ENCODE data around the gene PKNOX2. TPM values are rescaled to one million over a fixed set of nuclear protein-coding genes. Genes with fewer than 3 reads are reported as not detected.

Gene PKNOX2
- total RNA-seq, 1 donor from 2014 or later: not detected

DNA sequence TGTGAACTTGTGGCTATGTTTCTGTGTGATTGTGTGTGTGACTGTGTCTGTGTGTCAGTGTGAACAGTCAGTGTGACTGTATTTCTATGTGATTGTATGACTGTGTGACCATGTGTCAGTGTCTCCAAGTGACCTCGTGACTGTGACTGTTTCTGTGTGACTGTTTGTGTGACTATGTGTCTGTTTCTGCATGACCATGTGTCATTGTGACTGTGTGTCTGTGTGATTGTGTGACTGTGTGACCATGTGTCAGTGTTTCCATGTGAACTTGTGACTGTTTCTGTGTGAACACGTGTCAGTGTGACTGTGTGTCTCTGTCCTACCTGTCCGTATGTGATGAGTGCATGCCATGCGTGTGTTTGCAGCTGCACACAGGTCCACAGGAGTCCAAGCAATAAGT, 8.8 kb upstream of the PKNOX2 start:
- DNase-seq: no peak

DNA sequence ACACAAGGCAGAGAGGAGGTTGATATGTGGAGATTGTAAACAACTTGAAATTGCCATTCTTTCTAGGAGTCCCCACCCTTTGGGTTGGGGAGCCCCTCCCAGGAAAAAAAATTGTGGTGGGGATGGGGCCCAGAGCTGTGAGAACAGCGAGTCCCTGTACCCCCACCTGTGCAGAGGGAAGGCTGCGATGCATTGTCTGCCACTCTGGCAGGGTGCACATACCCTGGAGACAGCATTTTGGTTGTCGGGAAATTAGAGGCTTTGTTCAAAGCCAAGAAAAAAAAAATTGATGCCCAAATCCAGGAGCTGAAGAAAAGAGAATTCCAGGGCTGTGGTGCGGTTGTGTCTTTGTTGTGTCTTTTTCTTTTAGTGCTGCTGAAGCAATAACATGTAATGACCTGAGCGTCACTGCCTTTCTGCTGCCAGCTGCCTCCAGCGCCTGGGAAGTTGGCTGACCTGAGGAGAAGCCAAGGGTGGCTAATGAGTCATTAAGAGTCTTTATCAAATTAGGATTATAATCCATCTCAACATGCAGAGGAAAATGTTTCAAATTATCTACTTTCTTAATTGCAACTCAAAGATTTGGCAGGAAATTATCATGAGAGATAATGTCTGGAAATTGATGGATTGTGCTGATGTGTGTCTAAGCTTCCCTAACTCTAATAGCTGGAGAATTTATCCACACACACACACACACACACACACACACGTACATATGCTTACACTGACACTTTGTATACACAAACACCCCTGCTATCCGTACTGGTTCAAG, 8.0 kb upstream of the PKNOX2 start:
- DNase-seq: no peak

DNA sequence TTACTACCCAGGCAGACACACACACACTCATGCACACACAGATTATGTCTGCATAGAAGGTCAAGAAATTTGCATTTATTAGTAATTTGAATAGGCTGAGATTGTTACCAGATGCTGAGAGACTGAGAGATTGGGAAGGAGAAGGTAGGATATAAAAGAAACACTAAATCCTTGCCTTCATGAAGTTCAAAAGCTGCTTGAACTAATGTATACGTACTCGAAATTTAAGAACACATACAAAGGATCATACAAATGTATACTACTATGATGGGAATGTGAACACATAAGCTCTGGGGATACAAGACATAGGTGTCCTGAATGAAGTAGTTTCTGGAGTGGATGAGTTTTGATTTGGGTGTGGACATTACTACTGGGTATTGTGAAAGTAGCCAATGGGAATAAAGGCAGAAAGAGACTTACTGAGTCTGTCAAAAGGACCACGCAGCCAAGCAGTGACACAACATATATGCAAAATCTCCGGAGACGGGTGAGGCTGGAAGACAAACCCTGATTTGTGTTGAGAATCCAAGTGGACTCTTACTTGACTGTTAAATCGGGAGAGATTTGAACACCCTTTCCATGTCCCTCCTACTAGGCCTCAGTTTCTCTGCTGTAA, 7.3 kb upstream of the PKNOX2 start:
- DNase-seq: no peak

DNA sequence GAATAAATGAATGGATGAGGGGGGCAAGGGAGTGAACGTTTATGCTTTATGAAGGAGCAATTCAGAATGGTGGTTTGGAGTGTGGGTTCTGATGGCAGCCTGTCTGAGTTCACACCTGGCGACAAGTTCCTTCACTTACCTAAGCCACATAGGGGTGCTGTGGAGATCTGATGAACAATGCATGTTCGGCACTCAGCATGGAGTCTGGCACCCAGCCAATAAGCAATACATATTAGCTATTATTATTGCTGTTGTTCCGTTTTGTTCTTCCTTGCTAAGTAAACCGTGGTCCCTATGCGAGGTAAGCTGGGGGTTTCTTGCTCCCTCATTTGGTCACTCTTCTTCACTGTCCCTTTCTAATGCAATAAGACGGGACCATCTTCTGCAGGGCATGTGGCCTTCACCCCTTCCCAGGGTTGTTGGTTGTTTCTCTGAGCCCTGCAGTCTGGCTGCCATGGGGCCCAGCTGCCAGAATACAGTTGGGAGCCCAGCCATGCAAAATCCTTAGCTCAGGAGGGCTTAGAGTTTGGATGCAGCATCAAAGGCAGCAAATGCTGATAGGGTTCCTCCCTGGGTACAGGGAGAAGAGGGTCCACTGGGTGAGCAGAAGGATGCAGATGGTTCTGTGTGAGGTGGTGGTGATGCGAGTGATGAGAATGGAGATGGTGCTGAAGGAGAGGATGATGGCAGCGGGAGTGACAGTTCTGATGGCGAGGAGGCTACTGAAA, 6.4 kb upstream of the PKNOX2 start:
- peak; percentile 24 for DNase-seq

DNA sequence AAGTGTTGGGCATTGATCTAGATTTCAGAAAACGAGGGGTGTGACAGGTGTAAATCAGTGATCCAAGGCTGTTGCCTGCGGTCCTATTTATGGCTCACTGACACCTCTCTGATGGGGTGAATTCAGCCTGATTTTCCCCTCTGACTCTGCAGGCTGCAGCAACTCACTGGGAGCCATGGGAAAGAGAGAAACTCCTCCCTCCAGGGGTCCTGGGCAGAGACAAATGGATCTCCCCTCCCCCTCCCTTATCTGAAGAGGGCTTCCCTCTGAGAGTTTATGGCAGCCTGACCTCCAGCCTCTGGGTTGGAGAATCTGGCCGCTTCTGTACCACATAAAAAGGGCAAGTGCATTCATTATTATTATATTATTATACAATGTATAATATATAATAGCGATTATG, 1.8 kb upstream of the PKNOX2 start:
- no peak for DNase-seq

DNA sequence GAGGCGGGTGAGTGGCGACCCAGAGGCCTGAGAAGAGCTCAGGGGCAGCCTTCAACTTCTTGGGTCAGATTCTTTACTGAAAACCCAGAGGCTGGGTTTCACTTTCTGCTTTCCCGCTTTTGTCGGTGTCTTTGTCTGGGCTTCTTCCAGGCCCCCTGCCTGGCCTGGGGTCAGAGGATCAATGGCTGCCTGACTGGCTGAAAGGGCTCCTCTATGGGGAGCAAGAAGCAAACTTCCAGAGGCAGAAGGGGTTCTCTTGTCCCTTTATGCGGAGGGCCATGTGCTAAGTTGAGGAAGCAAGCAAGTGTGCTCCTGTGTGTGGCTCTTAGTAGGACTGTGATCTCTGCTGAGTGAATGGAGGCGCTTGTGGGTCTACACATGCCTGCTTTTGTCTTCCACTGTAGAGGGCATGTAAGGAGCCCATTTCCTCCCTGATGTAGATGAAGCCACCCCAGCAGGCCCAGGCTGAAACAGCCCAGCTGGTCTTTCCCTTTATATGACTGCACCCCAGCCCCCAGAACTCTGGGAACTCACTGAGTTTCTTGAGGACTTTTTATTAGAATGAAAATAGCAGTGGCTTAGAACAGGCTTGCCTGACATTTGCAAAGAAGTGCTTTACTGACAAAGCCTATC, 1.0 kb upstream of the PKNOX2 start:
- no peak for DNase-seq

DNA sequence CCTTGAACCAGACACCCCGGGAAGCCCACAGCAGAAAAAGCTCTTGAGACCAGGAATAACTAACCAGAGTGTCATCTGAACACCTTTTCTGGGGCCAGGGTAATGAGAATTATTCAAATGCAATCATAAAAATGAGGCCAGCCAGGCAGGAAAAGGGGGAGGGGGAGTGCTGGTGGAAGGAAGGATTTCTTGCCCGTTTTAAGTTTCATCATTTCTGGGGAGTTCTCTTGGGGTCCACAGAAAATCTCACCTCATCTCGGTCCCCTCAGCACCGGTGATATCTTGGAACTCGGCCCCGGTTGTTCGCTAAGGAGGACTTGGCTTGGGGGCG, 495 bp upstream of the PKNOX2 start:
- DNase-seq: no peak

DNA sequence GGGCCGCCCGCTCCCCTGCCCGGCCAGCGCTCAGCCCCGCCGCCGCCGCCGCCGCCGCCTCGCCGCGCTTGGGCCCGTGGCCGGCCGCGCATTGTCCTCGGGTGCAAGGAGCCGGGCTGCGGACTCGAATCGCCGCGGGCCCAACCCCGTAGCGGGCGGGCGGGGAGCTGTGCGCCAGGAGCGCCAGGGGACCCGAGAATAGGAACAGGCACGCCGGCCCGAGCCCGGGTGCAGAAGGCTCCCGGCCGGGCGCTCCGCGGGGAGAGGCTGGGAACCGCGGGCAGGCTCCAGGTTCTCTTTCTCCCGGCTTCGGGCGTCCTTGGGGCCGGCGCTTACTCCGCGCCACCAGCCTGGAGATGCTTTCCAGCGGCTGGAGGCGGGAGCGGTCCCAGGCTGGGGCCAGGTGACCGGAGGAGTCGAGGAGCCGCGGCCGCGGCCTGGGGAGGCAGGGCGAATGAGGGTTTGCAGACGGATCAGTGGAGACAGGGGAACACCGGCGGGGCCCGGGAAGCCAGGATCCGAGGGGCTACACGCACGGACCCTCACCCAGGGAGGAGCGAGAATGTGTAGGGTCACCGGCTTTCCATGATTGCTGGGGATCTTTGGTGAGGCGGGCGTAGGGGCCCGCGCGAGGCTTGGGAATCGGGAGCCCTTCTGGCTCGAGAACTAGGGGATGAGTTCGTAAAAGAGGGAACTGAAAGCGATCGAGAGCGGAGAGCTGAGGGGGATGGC, 726 bp downstream of the PKNOX2 start:
- peak; percentile 46 for DNase-seq

DNA sequence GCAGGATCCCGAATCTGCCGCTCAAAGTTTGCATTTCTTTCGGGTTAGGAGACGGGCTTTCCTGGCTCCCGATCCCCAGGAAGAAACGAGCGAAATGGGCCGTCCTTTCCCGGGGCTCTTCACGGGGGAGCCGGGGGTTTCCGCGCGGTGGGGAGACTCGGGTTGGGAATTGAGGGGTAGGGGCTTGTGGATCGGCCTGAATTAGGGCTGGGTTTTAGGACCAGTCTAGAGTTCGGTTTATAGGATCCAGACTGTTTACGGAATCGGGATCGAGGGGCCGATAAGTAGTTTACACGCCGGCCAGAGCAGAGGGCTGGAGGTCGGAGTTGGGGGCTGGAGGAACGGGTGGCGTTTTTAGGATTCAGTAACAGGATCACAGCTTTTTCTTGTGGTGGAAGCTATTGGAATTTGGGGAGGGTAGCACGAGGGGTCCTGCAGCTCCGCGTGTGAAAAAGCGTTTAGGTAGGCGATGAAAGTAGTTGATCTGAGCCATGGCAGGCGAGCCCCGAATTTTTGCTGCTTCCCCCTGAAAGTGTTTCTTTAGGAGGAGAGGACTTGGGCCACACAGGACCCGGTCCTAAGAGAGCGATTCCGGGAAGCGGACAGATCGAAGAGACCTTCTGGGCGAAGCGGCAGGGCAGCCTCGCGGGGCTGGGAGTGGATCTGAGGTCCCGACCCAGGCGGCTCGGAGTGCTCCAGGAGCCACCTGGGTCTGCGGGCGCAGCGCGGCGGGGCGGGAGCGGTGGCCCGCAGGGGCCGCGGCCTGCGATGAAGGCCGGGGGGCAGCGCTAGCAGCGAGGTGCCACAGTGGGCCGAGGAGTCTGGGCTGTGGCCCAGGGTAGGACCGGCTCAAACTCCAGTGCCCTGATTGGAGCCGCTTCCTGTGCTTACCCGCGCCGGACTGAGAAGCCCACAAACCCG, 1.6 kb downstream of the PKNOX2 start:
- peak; percentile 11 for DNase-seq

DNA sequence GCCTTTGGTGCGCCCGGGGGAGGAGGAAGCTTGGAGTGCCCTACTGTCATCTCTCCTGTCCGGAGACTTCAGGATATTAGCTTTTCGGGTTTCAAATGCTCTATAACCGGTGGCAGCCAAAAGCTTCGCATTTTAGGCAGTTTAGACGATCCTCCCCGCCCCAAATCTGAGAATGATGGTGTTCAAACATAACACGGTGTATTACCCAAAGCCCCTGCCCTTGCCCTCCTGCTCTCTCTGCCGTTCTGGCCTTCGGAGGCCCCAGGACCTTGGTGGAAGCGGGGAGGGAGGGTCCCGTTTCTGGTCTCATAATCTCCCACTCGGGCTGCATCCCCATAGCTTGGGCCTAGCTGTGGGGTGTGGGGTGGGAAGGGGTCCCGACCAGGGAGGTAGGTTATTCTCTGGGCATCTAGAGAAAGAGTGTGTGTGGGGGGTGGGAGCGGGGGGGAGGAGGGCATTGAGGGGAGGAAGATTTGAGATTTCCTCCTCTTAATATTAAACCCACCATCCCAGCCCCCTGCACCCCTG, 2.3 kb downstream of the PKNOX2 start:
- DNase-seq: no peak

DNA sequence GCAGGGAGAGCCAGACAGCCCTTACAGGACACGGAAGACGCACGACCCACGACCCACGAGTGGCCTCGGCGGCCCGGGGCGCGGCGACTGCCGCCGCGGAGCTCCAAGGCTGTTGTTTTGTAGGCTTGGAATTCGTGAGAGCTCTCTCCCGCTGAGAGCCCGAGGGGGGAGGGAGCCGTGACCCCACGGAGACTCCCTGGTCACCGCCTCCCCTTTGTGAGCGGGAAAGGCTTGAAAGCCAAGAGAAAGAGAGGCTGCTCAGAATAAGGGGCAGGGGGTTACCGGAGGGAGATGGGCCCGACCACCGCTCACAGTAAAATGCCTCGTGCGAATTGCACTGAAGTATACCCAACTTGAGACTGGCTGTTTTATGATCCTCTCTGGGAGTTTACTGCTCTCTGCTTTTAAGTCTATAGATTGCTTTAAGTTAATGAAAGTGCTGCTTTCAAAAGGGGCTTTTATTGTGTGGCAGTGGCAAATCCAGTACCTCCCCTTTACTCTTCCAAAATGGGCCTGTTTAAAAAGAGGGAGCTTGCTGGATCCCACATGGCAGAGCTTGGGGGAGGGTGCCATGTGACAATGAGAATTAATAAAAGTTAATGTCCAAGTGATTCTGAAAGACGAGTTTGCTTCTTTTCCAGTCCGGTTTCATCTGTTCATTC, 2.9 kb downstream of the PKNOX2 start:
- no peak for DNase-seq

DNA sequence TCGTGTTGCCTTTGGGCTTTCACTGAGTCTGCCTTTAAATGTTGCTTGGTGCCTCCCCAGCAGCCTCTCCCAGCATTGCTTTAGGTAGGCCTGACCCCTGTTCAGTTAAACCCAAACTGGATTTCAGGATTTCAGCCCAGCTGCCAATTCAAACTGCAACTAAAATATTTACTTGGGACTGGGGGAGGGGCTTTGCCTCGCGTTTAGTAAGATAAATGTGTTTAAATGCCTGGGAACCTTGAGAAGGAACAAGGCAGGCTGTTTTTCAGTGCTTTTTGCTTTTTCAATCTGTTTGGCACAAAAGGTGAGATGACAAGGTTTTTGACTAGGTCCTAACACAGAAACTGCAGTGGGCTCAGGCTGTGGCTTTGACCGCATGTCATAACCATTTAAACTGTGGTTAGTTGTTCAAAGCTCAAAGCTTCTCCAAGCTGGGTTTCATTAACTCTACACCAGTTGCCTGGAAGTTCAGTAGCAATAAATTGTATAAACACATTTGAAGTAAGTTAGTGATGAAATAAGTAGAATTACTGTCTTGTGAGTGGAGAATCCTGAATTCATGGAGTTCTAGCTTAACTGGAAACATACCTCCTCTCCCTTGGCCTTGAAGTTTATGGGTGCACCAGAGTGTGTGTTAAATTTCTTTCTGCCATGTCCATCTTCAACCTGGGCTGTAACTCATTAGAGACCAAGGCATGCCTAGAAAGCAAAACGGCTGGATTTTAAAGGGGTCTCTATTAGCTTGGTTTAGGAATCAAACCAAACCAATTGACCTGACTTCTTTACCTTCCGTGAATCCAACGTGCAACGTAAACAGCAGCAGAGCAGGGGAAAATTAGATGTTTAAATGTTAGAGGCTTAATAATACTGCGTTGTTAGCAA, 3.6 kb downstream of the PKNOX2 start:
- no peak for DNase-seq

DNA sequence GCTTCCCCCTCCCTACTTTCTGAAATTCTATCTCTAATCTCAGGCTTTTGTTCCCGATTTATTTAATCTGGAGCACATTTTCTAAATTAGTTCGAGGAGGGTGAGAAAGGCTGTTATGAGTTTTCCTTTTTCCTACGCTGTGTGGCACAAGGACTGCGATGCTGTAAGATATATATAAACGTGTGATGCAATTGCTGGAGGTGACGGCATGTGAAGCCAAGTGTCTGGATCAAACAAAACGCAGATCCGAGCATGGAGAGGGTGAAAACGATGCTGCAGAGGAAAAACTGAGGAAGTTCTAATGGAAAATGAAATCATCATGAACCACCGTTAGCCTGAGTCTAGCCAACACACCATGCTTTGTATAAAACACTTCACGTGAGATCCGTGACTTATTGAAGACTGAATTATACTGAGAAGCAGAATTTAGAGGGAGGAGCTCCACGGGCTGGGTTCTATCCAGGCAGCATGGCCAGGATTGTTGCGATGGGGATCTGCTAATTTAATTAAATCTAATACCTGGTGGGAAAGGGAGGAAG, 4.4 kb downstream of the PKNOX2 start:
- no peak for DNase-seq

DNA sequence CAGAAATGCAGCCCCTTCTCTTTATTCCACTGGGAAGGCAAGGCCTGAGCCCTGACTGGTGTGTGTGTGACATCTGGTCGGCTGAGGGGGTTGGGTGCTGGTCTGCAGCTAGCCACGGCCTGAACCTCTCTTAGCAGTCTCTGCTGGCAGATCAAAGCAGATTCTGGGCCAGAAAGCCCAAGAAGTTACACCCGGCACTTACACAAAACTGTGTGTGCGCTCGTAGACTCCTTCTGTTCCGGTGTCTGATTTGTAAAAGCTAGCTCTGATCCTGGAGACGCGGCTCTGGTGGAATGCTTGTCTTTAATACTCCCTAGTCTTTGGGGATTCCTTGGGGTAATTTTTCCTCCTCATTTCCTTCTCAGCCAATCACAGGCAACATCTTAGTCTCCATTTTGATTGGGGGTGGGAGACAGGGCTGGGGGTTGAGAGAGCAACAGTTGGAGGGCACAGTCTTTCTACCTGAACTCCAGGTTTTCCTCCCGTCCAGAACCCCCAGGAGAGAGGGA, 5.5 kb downstream of the PKNOX2 start:
- DNase-seq: no peak

DNA sequence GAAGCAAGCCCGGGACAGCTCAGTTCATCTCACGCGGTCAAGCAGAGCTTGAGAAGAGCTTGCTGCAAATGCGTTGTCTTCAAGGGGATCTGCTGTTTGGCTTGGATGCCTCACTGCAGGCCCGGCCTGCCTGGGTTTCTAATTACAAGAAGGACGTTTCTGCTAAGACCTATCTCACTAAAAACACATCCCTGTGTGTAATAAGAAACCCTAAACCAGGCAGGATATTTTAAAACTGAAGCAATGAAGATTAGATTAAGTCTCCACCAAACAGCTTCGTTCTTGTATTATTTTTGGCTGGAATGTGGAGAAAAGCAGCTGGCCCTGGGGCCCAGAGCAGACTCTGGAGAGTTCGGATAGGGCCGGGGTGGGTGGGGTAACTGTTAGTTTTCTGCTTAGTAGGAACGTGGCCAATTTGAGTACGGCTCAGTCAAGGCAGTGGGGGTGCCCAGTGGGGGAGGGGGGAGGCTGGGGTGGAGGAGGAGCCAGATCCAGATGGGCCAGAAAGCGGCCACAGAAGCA, 6.0 kb downstream of the PKNOX2 start:
- DNase-seq: no peak

DNA sequence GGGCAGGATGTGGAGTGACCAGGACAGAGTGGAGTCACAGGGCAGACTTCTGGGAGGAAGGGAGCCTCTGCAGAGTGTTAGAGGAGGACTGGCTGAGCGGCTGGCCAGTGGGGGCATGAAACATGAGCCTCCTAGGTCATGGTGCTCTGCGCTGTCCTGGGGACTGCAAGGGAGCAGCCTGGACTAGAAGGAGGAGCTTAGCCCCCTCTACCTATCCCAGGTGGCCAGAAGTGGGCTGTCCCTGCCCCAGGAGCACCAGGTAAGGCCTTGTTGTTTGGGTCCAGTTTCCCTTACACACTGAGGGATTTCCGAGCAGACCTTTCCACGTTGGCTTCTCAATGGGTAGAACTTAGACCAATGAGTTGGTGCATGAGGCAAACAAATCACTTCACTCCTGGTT, 7.4 kb downstream of the PKNOX2 start:
- no peak for DNase-seq

DNA sequence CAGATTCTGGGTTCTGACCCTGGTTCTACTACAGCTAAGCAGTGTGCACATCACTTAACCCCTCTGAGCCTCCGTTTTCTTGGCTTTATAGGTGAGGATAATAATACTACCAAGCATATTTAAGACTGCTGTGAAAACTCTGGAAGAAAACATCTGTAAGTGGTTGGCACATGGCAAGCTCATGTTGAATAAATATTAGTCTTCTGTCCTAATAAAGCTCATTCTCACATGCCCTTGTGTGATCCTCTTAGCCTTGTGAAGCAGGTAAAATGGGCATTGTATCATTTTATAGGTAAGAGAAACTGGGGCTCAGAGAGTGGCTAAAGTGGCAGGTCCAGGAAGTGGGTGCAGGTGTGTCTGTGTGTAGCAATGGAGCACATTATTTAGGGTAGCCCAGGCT, 8.5 kb downstream of the PKNOX2 start:
- no peak for DNase-seq

DNA sequence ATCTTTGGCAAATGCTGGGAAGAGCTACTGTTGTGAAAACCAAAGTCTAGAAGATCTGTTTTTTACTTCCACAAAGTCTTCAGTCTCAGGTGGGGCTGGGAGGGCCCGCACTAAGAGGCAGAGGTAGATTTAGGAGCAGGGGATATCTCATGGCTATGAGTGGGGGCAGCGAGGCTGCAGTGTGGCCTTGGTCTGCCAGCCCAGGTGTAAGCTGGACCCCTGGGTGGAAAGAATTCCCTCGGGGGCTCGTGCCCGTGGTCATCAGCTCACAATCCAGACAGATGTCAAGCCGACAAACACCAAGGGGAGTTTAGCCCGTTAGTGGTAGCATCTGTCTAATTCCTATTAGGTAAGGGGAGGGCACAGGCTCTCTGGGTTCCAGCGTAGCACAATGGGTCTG, 9.0 kb downstream of the PKNOX2 start:
- DNase-seq: no peak

DNA sequence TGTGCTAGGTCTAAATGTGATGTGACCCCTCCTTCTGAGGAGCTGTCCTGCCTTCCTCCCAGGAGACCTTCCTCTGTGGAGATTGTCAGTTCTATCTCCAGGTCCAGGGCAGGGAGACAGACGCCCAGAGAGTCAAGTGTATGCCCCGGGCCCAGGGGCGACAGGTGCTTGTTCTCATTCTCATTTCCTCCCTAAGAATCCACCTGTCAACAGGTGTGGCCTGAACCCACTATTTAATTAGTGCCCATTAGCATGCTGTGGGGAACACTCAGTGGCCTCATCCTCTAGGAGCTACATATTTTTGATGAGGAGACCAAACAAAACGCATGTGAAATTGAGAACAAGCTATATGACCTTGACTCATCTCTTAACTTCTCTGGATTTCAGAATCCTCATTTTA, 9.5 kb downstream of the PKNOX2 start:
- DNase-seq: no peak
